K562 (cell line): Measurements from ENCODE around the gene NDOR1. TPM values are rescaled to one million over a fixed set of nuclear protein-coding genes. Genes with fewer than 3 reads are reported as not detected.

Source experiments
- CBFA2T3 ChIP-seq: fragments of 450-650 bp; IDR thresholded peaks from 2 replicates; pipeline ENCODE4 v1.6.1; 2017
- CC2D1A ChIP-seq: fragments of 450-650 bp; IDR thresholded peaks from 2 replicates; pipeline ENCODE4 v1.6.1; 2017; ENCODE audit warnings: mild to moderate bottlenecking
- CSDE1 ChIP-seq, 2 experiments: fragments of 450-650 bp; IDR thresholded peaks; 2 replicates each; pipeline ENCODE4 v1.6.1; 2016; ENCODE audit warnings: mild to moderate bottlenecking in 1 of 2
- DACH1 ChIP-seq: fragments of 450-650 bp; IDR thresholded peaks from 2 replicates; pipeline ENCODE4 v1.6.1; 2018; ENCODE audit not compliant: partially characterized antibody
- FOXJ3 ChIP-seq: sonication (generic); formaldehyde crosslinking; IDR thresholded peaks from 2 replicates; pipeline ENCODE4 v1.4.0; 2020; ENCODE audit warnings: mild to moderate bottlenecking, missing genetic modification reagents
- FOXP1 ChIP-seq: sonication (generic); formaldehyde crosslinking; IDR thresholded peaks from 2 replicates; pipeline ENCODE4 v1.8.0; 2022; ENCODE audit warnings: mild to moderate bottlenecking, missing genetic modification reagents
- GABPA ChIP-seq: fragments of 200-800 bp; sonication (Bioruptor generic); conservative IDR thresholded peaks from 2 replicates; pipeline ENCODE4 v1.6.1; 2016; ENCODE audit warnings: low read depth, missing genetic modification characterization, missing compliant biosample characterization
- GABPB2 ChIP-seq: fragments of 250-450 bp; sonication (Bioruptor Pico); conservative IDR thresholded peaks from 2 replicates; pipeline ENCODE4 v1.5.1; 2021; ENCODE audit warnings: mild to moderate bottlenecking
- JUND ChIP-seq, 2 experiments: IDR thresholded peaks; 2 replicates in 1 of 2; 3 replicates in 1 of 2; pipeline ENCODE4 v1.6.1; 2011; ENCODE audit warnings: borderline replicate concordance in 2 of 2, low read depth in 2 of 2, low read length in 2 of 2, improper control_type of control experiment in 1 of 2, missing biosample characterization in 1 of 2, missing genetic modification characterization in 1 of 2, missing genetic modification reagents in 1 of 2
- KLF16 ChIP-seq: IDR thresholded peaks from 2 replicates; pipeline ENCODE4 v1.6.1; 2016; ENCODE audit warnings: antibody characterized with exemption
- MAFG ChIP-seq: fragments of 450-650 bp; conservative IDR thresholded peaks from 2 replicates; pipeline ENCODE4 v1.6.1; 2016; ENCODE audit warnings: missing genetic modification characterization, missing compliant biosample characterization
- NCOA1 ChIP-seq: fragments of 450-650 bp; IDR thresholded peaks from 2 replicates; pipeline ENCODE4 v1.6.1; 2016; ENCODE audit warnings: low read depth
- NCOR1 ChIP-seq: fragments of 450-650 bp; IDR thresholded peaks from 2 replicates; pipeline ENCODE4 v1.6.1; 2016; ENCODE audit warnings: mild to moderate bottlenecking, moderate library complexity
- PHF21A ChIP-seq: fragments of 450-650 bp; IDR thresholded peaks from 2 replicates; pipeline ENCODE4 v1.6.1; 2017; ENCODE audit warnings: low read depth, borderline replicate concordance
- SIRT6 ChIP-seq: IDR thresholded peaks from one replicate; pipeline ENCODE4 v1.6.1; 2012; ENCODE audit warnings: low read depth, mild to moderate bottlenecking, control low read depth, inconsistent platforms, low read length, moderate library complexity
- STAT5A ChIP-seq: IDR thresholded peaks from 2 replicates; pipeline ENCODE4 v1.6.1; 2012; ENCODE audit warnings: low read length, inconsistent platforms, borderline replicate concordance
- TEAD1 ChIP-seq, 2 experiments: fragments of 450-650 bp in 1 of 2; sonication (generic) in 1 of 2; formaldehyde crosslinking; IDR thresholded peaks; 2 replicates each; pipeline versions ENCODE4 v1.4.0 to v1.8.0; 2020 to 2022; ENCODE audit warnings: mild to moderate bottlenecking in 2 of 2, missing genetic modification reagents in 1 of 2
- TRIM24 ChIP-seq, 2 experiments: fragments of 450-650 bp; IDR thresholded peaks; 2 replicates each; pipeline ENCODE4 v1.6.1; 2016
- ZBTB33 ChIP-seq: sonication (generic); formaldehyde crosslinking; IDR thresholded peaks from 2 replicates; pipeline ENCODE4 v1.8.1; 2023; ENCODE audit warnings: mild to moderate bottlenecking, missing genetic modification reagents
- ZKSCAN8 ChIP-seq: fragments of 200-800 bp; sonication (Bioruptor generic); IDR thresholded peaks from 2 replicates; pipeline ENCODE4 v1.6.1; 2016; ENCODE audit warnings: missing genetic modification characterization, missing compliant biosample characterization
- ZNF384 ChIP-seq: IDR thresholded peaks from 2 replicates; pipeline ENCODE4 v1.6.1; 2012; ENCODE audit warnings: low read depth, low read length, improper control_type of control experiment
- ZNF584 ChIP-seq: fragments of 200-800 bp; sonication (Bioruptor generic); IDR thresholded peaks from 2 replicates; pipeline ENCODE4 v1.6.1; 2016; ENCODE audit warnings: low read depth, mild to moderate bottlenecking, missing genetic modification characterization, missing compliant biosample characterization
- polyA plus RNA-seq, 8 experiments: library from polyadenylated mRNA; depleted of rRNA in 4 of 8; stranded (reverse) in 5 of 8; unstranded in 3 of 8; fragments of >200 nt; fragmentation: Nextera tagmentation in 2 of 8; fragmentation: Illumina TruSeq in 1 of 8; extraction: Ambion mirVana in 2 of 8; extraction: Trizol in 1 of 8; gene quantifications; 2 replicates each; pipeline versions ENCODE4 v1.2.1 to v1.2.3, GENCODE V29; 2011 to 2014; ENCODE audit warnings: inconsistent platforms in 1 of 8, missing spikeins in 1 of 8
- total RNA-seq, 7 experiments: library from RNA; depleted of rRNA in 6 of 7; stranded (reverse); fragments of >200 nt in 6 of 7; fragmentation: Illumina TruSeq in 2 of 7; extraction: Trizol in 2 of 7; gene quantifications; 2 replicates each; pipeline versions ENCODE4 v1.2.1 to v1.2.3, GENCODE V29; 2011 to 2021; ENCODE audit warnings: low replicate concordance in 1 of 7
- TF ChIP-seq, protein P1 (sequence below): fragments of 450-650 bp; conservative IDR thresholded peaks from 2 replicates; pipeline ENCODE4 v1.6.1; 2016; ENCODE audit warnings: missing genetic modification characterization, low read depth, mild to moderate bottlenecking, control low read depth, missing compliant biosample characterization
- TF ChIP-seq, protein P2 (sequence below): sonication (generic); formaldehyde crosslinking; IDR thresholded peaks from 2 replicates; pipeline ENCODE4 v1.9.0; 2022; ENCODE audit warnings: mild to moderate bottlenecking, missing genetic modification reagents

The NDOR1 gene
- total and polyA plus RNA-seq, 9 of the 15 experiments (the other 6 are each of a cell fraction or from before 2014, with no cell fraction given), result 0.06 to 36.9 (median 6.9) TPM

DNA sequence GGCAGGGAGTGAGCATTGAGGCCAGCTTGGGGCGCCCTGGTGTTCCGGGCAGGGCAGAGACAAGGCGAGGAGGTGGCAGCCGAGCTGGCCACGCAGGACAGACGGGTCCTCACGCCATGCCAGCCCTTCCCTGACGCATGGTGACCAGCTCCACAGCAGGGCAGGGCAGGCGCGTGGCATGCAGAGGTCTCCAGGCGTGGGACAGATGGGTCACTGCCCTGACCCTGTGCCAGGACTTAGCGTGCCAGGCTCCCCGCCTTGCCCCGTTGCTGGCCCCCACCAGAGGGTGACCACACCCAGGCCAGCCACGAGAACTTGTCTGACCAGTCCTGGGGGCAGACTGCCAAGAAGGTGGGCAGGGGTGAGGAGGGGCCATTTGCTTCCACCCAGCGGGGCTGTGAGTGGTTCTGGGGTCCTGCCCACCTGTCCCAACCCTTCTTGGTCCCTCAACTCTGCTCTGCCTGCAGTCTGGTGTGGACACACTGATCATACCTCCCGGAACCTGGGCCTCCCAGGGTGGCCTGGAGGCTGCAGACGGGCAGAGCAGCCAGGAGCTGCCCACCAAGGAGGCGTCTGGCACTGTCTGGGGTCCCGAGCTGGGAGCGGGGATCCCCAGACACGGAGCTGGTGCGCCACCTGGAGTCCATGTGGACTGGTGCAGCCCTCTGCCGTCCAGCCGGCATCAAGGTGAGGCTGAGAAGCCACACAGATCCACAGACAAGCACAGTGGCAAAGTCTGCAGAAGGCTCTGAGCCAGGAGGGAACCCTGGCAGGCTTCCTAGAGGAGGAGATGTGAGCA is 21.8 kb downstream of the NDOR1 start, which contains the start of gene RNF224 (continued):
- TF ChIP-seq, protein P1, sequence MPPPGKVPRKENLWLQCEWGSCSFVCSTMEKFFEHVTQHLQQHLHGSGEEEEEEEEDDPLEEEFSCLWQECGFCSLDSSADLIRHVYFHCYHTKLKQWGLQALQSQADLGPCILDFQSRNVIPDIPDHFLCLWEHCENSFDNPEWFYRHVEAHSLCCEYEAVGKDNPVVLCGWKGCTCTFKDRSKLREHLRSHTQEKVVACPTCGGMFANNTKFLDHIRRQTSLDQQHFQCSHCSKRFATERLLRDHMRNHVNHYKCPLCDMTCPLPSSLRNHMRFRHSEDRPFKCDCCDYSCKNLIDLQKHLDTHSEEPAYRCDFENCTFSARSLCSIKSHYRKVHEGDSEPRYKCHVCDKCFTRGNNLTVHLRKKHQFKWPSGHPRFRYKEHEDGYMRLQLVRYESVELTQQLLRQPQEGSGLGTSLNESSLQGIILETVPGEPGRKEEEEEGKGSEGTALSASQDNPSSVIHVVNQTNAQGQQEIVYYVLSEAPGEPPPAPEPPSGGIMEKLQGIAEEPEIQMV (tag), result no peak
- no peak for TF ChIP-seq NCOR1
- TF ChIP-seq FOXP1, result 0 out of 2 replicates have a peak, but pooled peaks have one; percentile 42
- TF ChIP-seq FOXJ3, result no peak
- TF ChIP-seq GABPA (tag), result no peak
- TF ChIP-seq ZNF384, result 0 out of 2 replicates have a peak, but pooled peaks have one; percentile 12
- TF ChIP-seq ZNF584 (CRISPR knock-in tag), result no peak
- TF ChIP-seq JUND (IDR thresholded peaks at IDR 0.05; ENCODE audit: borderline replicate concordance, low read depth, low read length), result 0 out of 2 replicates have a peak, but pooled peaks have one; percentile 30
- no peak; the same call in 2 of the 3 replicates for TF ChIP-seq JUND (tag; IDR thresholded peaks at IDR 0.05; ENCODE audit: borderline replicate concordance, low read depth, low read length)
- TF ChIP-seq SIRT6, result no peak
- TF ChIP-seq ZBTB33 (CRISPR knock-in tag), result peak; percentile 73; the same call in 1 of the 2 replicates
- TF ChIP-seq NCOA1, result no peak
- TF ChIP-seq KLF16, result no peak
- no peak for TF ChIP-seq GABPB2 (CRISPR knock-in tag)
- no peak for TF ChIP-seq PHF21A
- no peak for TF ChIP-seq STAT5A
- TF ChIP-seq CC2D1A, result peak; percentile 85
- 0 out of 4 replicates have a peak, but pooled peaks of 1 of the 2 experiments have one; percentile 12 for TF ChIP-seq TEAD1 (CRISPR knock-in tag; IDR thresholded peaks at IDR 0.05)
- no peak for TF ChIP-seq TRIM24 (IDR thresholded peaks at IDR 0.05)
- TF ChIP-seq CSDE1 (IDR thresholded peaks at IDR 0.05), result no peak
- TF ChIP-seq MAFG (tag), result no peak
- no peak for TF ChIP-seq ZKSCAN8 (CRISPR knock-in tag)
- TF ChIP-seq DACH1, result peak; percentile 13
- TF ChIP-seq, protein P2, sequence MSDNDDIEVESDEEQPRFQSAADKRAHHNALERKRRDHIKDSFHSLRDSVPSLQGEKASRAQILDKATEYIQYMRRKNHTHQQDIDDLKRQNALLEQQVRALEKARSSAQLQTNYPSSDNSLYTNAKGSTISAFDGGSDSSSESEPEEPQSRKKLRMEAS (CRISPR knock-in tag), result peak; percentile 27; the same call in 1 of the 2 replicates
- no peak for TF ChIP-seq CBFA2T3
